OCI-LY7 (cell line): ENCODE measurements around the gene KCNB1.

ENCODE experiments used
- CTCF ChIP-seq: fragments of 200-600 bp; sonication (generic); conservative IDR thresholded peaks from 2 replicates; pipeline ENCODE4 v1.5.1; 2014; ENCODE audit warnings: mild to moderate bottlenecking, antibody characterized with exemption, low read length, moderate library complexity, mixed read lengths
- EZH2phosphoT487 ChIP-seq: fragments of 200-600 bp; sonication (generic); IDR thresholded peaks from 2 replicates; pipeline ENCODE4 v1.6.1; 2018; ENCODE audit warnings: low read depth, borderline replicate concordance, mild to moderate bottlenecking, mixed run types, antibody characterized with exemption, low read length, moderate library complexity, mixed read lengths

DNA sequence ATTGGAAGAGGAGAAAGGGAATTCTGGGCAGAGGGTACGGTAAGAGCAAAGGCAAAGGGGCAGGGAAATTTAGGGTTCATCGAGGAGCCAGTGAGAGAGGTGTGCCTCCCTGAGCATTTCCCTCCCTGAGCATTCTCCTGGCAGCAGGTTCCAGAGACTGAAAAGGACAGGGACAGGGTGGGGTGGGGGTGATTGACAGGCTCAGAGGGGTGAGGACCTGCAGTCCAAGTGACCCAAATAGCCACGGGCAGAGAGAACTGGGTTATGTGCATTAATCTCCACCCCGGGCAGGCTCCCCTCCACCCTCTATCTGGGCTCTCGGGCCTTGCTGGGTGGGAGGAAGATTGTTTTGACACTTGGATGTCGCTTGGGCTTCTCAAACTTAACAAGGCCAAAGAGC lies 69.5 kb downstream of the KCNB1 start:
- TF ChIP-seq CTCF (no peak), EZH2phosphoT487 (no peak)
